Brain microvascular endothelial cell (primary cell): Measurements from ENCODE around the gene EIPR1.

Source experiments
- DNase-seq: peaks from one replicate; pipeline ENCODE4 v3.0.0-alpha.2; 2020
- H3K27ac ChIP-seq: fragments of 250-450 bp; sonication (Bioruptor Pico); 2 replicates; pipeline ENCODE4 v1.5.1; 2020; ENCODE audit warnings: mild to moderate bottlenecking, moderate library complexity
- H3K27me3 ChIP-seq: fragments of 250-450 bp; sonication (Bioruptor Pico); replicated peaks from 2 replicates; pipeline ENCODE4 v1.5.1; 2020; ENCODE audit warnings: mild to moderate bottlenecking
- H3K36me3 ChIP-seq: fragments of 250-450 bp; sonication (Bioruptor Pico); replicated peaks from 2 replicates; pipeline ENCODE4 v1.5.1; 2020; ENCODE audit warnings: mild to moderate bottlenecking
- H3K4me3 ChIP-seq: 2 replicates; pipeline ENCODE4 v1.5.1; 2011; ENCODE audit warnings: low read depth, mild to moderate bottlenecking, control low read depth, low read length, moderate library complexity
- in situ Hi-C: cut with HindIII; loops from 2 replicates; pipeline ENCODE4 v1.10.0; 2017; ENCODE audit warnings: low sequenced_read_pairs, low pct_ligation_motif_present
- TF ChIP-seq, protein P1 (sequence below): IDR thresholded peaks from 2 replicates; pipeline ENCODE4 v1.5.1; 2011; ENCODE audit warnings: low read depth, mild to moderate bottlenecking, moderate library complexity, low read length, control low read depth, inconsistent platforms; ENCODE audit errors: missing control alignments

EIPR1 gene

DNA sequence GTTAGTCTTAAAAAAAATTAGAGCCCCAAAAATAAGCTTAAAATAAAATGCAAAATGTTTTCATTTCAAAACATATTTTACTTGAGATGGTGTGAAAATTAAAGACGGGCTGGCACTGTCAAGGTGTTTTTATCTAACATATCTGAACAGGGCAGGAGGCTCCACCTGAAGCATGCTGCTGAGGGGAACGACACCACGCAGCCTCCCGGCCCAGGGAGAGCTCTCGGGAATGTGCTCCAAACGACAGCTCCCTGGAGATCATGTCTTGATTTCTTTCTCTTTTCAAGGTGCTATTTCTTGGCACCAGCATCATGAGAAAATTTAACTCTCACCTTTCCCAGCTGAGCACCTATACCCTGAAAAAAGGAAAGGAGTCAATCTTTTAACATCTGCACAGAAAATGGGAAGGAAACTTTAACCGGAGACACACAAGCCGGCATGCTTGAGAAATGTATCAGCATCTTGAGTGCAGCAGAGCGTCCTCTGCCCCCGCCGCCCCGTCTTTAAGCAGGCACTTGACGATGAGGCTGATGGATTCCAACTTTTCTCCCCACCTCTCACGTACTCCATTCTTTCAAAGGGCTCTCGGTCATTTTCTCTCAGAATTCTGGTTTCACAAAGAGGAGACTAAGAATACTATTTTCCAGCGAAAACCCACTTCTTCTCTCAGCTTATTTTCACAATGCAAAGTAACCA lies 56.6 kb downstream of the EIPR1 start:
- DNase-seq, result no peak
- in situ Hi-C loops, result no loop called here

DNA sequence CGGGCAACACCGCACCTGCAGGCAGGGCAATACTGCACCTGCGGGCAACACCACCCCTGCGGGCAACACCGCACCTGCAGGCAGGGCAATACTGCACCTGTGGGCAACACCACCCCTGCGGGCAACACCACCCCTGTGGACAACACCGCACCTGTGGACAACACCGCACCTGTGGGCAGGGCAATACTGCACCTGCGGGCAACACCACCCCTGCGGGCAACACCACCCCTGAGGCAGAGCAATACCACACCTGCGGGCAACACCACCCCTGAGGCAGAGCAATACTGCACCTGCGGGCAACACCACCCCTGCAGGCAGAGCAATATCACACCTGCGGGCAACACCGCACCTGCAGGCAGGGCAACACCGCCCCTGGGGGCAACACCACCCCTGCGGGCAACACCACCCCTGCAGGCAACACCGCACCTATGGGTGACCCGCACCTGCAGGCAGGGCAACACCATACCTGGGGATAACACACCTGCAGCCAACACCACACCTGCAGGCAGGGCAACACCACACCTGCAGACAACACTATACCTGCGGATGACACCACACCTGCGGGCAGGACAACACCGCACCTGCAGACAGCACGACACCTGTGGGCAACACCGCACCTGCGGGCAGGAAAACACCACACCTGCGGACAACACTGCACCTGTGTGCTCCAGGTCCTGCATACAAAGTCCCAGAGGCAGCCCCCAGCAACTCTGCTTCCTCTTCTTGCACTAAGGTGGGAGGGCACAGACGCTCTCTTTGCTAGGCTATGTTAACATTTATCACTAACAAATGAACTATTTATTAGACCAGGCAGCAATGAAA lies 57.7 kb downstream of the EIPR1 start:
- H3K36me3 ChIP-seq, result peaks cover 2% of the 10 kb centered on the region
- TF ChIP-seq, protein P1, sequence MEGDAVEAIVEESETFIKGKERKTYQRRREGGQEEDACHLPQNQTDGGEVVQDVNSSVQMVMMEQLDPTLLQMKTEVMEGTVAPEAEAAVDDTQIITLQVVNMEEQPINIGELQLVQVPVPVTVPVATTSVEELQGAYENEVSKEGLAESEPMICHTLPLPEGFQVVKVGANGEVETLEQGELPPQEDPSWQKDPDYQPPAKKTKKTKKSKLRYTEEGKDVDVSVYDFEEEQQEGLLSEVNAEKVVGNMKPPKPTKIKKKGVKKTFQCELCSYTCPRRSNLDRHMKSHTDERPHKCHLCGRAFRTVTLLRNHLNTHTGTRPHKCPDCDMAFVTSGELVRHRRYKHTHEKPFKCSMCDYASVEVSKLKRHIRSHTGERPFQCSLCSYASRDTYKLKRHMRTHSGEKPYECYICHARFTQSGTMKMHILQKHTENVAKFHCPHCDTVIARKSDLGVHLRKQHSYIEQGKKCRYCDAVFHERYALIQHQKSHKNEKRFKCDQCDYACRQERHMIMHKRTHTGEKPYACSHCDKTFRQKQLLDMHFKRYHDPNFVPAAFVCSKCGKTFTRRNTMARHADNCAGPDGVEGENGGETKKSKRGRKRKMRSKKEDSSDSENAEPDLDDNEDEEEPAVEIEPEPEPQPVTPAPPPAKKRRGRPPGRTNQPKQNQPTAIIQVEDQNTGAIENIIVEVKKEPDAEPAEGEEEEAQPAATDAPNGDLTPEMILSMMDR, result no peak
- no peak overlapping the region for H3K27ac ChIP-seq
- H3K4me3 ChIP-seq, result no peak overlapping the region
- no peaks in the 10 kb centered on the region for H3K27me3 ChIP-seq
- no peak for DNase-seq
- in situ Hi-C loops, result no loop called here

More for the DNA sequence above, 56.6 kb downstream of the EIPR1 start:
- H3K27me3 ChIP-seq, result no peaks in the 10 kb centered on the region
- H3K27ac ChIP-seq, result no peak overlapping the region
- peaks cover 2% of the 10 kb centered on the region for H3K36me3 ChIP-seq
- no peak overlapping the region for H3K4me3 ChIP-seq
- TF ChIP-seq, protein P1, result no peak

DNA sequence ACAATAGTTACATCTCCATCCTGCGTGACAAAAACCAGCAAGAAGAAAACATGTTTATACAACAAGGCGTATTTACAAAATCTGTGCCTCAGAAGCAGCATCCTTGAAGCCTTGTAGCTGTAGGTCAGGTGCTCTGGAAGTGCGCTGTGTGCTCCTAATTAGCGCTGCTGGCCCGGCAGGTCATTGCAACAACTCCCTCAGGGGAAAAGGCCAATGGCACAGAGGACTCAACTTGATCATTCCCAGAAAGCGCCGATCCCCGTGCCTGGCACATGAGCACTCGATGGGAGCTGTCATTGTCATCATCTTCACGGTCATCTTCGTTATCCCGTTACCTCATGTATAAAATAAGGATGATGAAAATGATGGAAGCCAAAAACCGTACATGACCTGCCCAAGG lies 58.5 kb downstream of the EIPR1 start:
- no peaks in the 10 kb centered on the region for H3K27me3 ChIP-seq
- H3K36me3 ChIP-seq, result peaks cover 2% of the 10 kb centered on the region
- H3K27ac ChIP-seq, result no peak overlapping the region
- TF ChIP-seq, protein P1, result no peak
- H3K4me3 ChIP-seq, result no peak overlapping the region
- in situ Hi-C loops, result no loop called here
- DNase-seq, result no peak

GRCh38 chr2:3317871-3318590 lies 59.6 kb downstream of the EIPR1 start:
- H3K36me3 ChIP-seq, result no peaks in the 10 kb centered on the region
- in situ Hi-C loops, result no loop called here
- no peak overlapping the region for H3K4me3 ChIP-seq
- TF ChIP-seq, protein P1, result no peak
- DNase-seq, result no peak
- H3K27me3 ChIP-seq, result no peaks in the 10 kb centered on the region
- H3K27ac ChIP-seq, result no peak overlapping the region

DNA sequence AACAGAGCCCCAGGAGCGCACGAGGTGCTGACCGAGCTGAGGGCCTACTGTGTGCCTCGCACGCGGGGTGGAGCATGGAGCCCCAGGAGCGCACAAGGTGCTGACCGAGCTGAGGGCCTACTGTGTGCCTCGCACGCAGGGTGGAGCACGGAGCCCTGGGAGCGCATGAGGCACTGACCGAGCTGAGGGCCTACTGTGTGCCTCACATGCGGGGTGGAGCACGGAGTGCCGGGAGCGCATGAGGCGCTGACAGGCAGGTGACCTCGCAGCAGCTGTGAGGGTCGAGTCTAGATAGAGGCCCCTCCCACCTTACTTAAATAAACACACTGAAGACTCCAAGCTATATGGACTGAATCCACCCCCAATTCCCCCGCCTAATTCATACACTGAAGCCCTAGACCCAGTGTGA lies 60.3 kb downstream of the EIPR1 start:
- TF ChIP-seq, protein P1, result no peak
- H3K27ac ChIP-seq, result no peak overlapping the region
- no peak overlapping the region for H3K4me3 ChIP-seq
- H3K36me3 ChIP-seq, result no peaks in the 10 kb centered on the region
- no peaks in the 10 kb centered on the region for H3K27me3 ChIP-seq
- in situ Hi-C loops, result no loop called here
- DNase-seq, result no peak
